Dermis lymphatic vessel endothelial cell (primary cell): ENCODE measurements around the gene PANX1. TPM values are rescaled to one million over a fixed set of nuclear protein-coding genes. Genes with fewer than 3 reads are reported as not detected.

Source experiments
- total RNA-seq: library from RNA; depleted of rRNA; stranded (reverse); fragments of >200 nt; gene quantifications from 2 replicates; pipeline ENCODE4 v1.2.1, GENCODE V29; 2014

PANX1 gene, protein sequence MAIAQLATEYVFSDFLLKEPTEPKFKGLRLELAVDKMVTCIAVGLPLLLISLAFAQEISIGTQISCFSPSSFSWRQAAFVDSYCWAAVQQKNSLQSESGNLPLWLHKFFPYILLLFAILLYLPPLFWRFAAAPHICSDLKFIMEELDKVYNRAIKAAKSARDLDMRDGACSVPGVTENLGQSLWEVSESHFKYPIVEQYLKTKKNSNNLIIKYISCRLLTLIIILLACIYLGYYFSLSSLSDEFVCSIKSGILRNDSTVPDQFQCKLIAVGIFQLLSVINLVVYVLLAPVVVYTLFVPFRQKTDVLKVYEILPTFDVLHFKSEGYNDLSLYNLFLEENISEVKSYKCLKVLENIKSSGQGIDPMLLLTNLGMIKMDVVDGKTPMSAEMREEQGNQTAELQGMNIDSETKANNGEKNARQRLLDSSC
- 25.2 and 27.8 TPM in 2 replicates for total RNA-seq

GRCh38 chr11:94128746-94129511, at the start of gene PANX1:
TSS of gene PANX1 (plus strand) at chr11:94128841. CDS start at chr11:94129313, 472 bp downstream.

Other genes starting within 250 kb of the PANX1 start
- not detected in 2 replicates for gene HEPHL1, start 107.5 kb upstream of the PANX1 start, total RNA-seq
- gene IZUMO1R, start 175.7 kb downstream of the PANX1 start, total RNA-seq: not detected in 2 replicates